Suprapubic skin (tissue), 4 donors: ENCODE results near the gene FASTKD2. TPM values are rescaled to one million over a fixed set of nuclear protein-coding genes. Genes with fewer than 3 reads are reported as not detected.
"Not testable (repeated sequence)": the region's sequence is repeated elsewhere in the genome, so short reads cannot be mapped to it uniquely, and the experiment has no call there.

Experiments
- DNase-seq, 2 donors: peaks; one replicate each; pipeline ENCODE4 v3.0.0-alpha.2; 2019; ENCODE audit warnings: low spot score in 2 of 2
- H3K27ac ChIP-seq: fragments of 200-600 bp; sonication (generic); one replicate; pipeline ENCODE4 v1.5.1; 2019
- H3K27me3 ChIP-seq: fragments of 200-600 bp; sonication (generic); one replicate; pipeline ENCODE4 v1.5.1; 2019
- H3K36me3 ChIP-seq: fragments of 200-600 bp; sonication (generic); one replicate; pipeline ENCODE4 v1.5.1; 2019
- H3K4me1 ChIP-seq: fragments of 200-600 bp; sonication (generic); one replicate; pipeline ENCODE4 v1.5.1; 2019
- H3K4me3 ChIP-seq: fragments of 200-600 bp; sonication (generic); one replicate; pipeline ENCODE4 v1.5.1; 2019; ENCODE audit warnings: mild to moderate bottlenecking
- H3K9me3 ChIP-seq: fragments of 200-600 bp; sonication (generic); one replicate; pipeline ENCODE4 v1.5.1; 2019
- CTCF ChIP-seq, 2 donors: fragments of 200-600 bp in 1 of 2; fragments of 450-650 bp in 1 of 2; sonication (generic) in 1 of 2; IDR thresholded peaks; one replicate each; pipeline ENCODE4 v1.5.1; 2016 to 2019; ENCODE audit warnings: antibody characterized with exemption in 2 of 2, mild to moderate bottlenecking in 1 of 2, moderate library complexity in 1 of 2
- EP300 ChIP-seq: sonication (generic); formaldehyde crosslinking; IDR thresholded peaks from one replicate; pipeline ENCODE4 v1.6.1; 2017; ENCODE audit warnings: antibody characterized with exemption
- POLR2A ChIP-seq, 2 donors: fragments of 450-650 bp; IDR thresholded peaks; one replicate each; pipeline ENCODE4 v1.6.1; 2017; ENCODE audit warnings: antibody characterized with exemption in 2 of 2, mild to moderate bottlenecking in 2 of 2, moderate library complexity in 2 of 2
- POLR2AphosphoS5 ChIP-seq, 3 donors: sonication (generic); formaldehyde crosslinking; IDR thresholded peaks; one replicate each; pipeline ENCODE4 v1.6.1; 2017; ENCODE audit warnings: antibody characterized with exemption in 3 of 3
- WGBS: methylation state at CpG from one replicate; pipeline ENCODE4 v1.1.5; 2018; 5-methylcytosine and 5-hydroxymethylcytosine counted together
- total RNA-seq, 4 donors: library from RNA; depleted of rRNA; stranded (reverse); fragments of >200 nt; gene quantifications; one replicate each; pipeline ENCODE4 v1.1.0, GENCODE V29; 2016

FASTKD2 gene
- total RNA-seq, 4 donors from 2014 or later, result 23.0 to 45.1 (median 28.5) TPM

- no peak for TF ChIP-seq POLR2AphosphoS5 (IDR thresholded peaks at IDR 0.05)
- no peak for TF ChIP-seq CTCF (IDR thresholded peaks at IDR 0.05)
- TF ChIP-seq EP300, result no peak
- TF ChIP-seq POLR2A (IDR thresholded peaks at IDR 0.05), result no peak
- H3K36me3 ChIP-seq, result peaks cover 2% of the 10 kb centered on the region
- no peak overlapping the region for H3K27ac ChIP-seq
- WGBS, result 84% methylated on average over 9 of the region's 9 CpGs
- H3K27me3 ChIP-seq, result no peaks in the 10 kb centered on the region
- H3K9me3 ChIP-seq, result no peaks in the 10 kb centered on the region
- peaks cover 8% of the 10 kb centered on the region for H3K4me1 ChIP-seq
- no peak overlapping the region for H3K4me3 ChIP-seq
- no peak for DNase-seq
Observed at GRCh38 chr2:206801418-206802189, 36.2 kb downstream of the FASTKD2 start.

- Histone ChIP-seq H3K4me3 (no peak overlapping the region), H3K9me3 (no peaks in the 10 kb centered on the region), H3K27me3 (no peaks in the 10 kb centered on the region), H3K4me1 (peaks cover 8% of the 10 kb centered on the region), H3K27ac (no peak overlapping the region), H3K36me3 (no peaks in the 10 kb centered on the region)
- no peak for TF ChIP-seq POLR2AphosphoS5 (IDR thresholded peaks at IDR 0.05)
- no peak for TF ChIP-seq EP300
- no peak for TF ChIP-seq POLR2A (IDR thresholded peaks at IDR 0.05)
- no peak for TF ChIP-seq CTCF (IDR thresholded peaks at IDR 0.05)
- no peak for DNase-seq
- WGBS, result 85% methylated on average over 7 of the region's 7 CpGs
Observed at GRCh38 chr2:206802654-206803514, 37.5 kb downstream of the FASTKD2 start.

- TF ChIP-seq POLR2AphosphoS5 (IDR thresholded peaks at IDR 0.05), result no peak
- no peak for TF ChIP-seq POLR2A (IDR thresholded peaks at IDR 0.05)
- no peak for TF ChIP-seq EP300
- TF ChIP-seq CTCF (IDR thresholded peaks at IDR 0.05), result no peak
Observed at GRCh38 chr2:206804326-206804725, 38.9 kb downstream of the FASTKD2 start.

GRCh38 chr2:206805887-206806607 lies 40.6 kb downstream of the FASTKD2 start:
- TF ChIP-seq POLR2AphosphoS5 (IDR thresholded peaks at IDR 0.05), result no peak
- TF ChIP-seq EP300, result no peak
- no peak for TF ChIP-seq POLR2A (IDR thresholded peaks at IDR 0.05)
- no peak for TF ChIP-seq CTCF (IDR thresholded peaks at IDR 0.05)
- Histone ChIP-seq H3K4me3 (no peak overlapping the region), H3K36me3 (no peaks in the 10 kb centered on the region), H3K4me1 (no peaks in the 10 kb centered on the region), H3K27ac (no peak overlapping the region), H3K9me3 (no peaks in the 10 kb centered on the region), H3K27me3 (no peaks in the 10 kb centered on the region)
- no peak for DNase-seq
- 67% methylated on average over 6 of the region's 6 CpGs for WGBS

More at GRCh38 chr2:206804326-206804725, 38.9 kb downstream of the FASTKD2 start:
- no peaks in the 10 kb centered on the region for H3K9me3 ChIP-seq
- 69% methylated on average over 5 of the region's 5 CpGs for WGBS
- peaks cover 8% of the 10 kb centered on the region for H3K4me1 ChIP-seq
- DNase-seq, result no peak
- H3K36me3 ChIP-seq, result no peaks in the 10 kb centered on the region
- no peak overlapping the region for H3K27ac ChIP-seq
- H3K4me3 ChIP-seq, result no peak overlapping the region
- no peaks in the 10 kb centered on the region for H3K27me3 ChIP-seq

- not testable (repeated sequence) for H3K27ac ChIP-seq, H3K27me3 ChIP-seq, DNase-seq, H3K9me3 ChIP-seq, H3K36me3 ChIP-seq, H3K4me3 ChIP-seq, H3K4me1 ChIP-seq
- 85% methylated on average over 3 of the region's 3 CpGs for WGBS
Observed at GRCh38 chr2:206807624-206808023, 42.2 kb downstream of the FASTKD2 start.

- not testable (repeated sequence) for DNase-seq, H3K27ac ChIP-seq, H3K27me3 ChIP-seq, H3K9me3 ChIP-seq, H3K4me3 ChIP-seq, H3K36me3 ChIP-seq, H3K4me1 ChIP-seq
- 98% methylated on average over 4 of the region's 5 CpGs for WGBS
Observed at GRCh38 chr2:206812471-206812870, 47.1 kb downstream of the FASTKD2 start.
